ENCODE measurements around the gene PABPC1L2A.
"Not testable (repeated sequence)": the region's sequence is repeated elsewhere in the genome, so short reads cannot be mapped to it uniquely, and the experiment has no call there.

The PABPC1L2A gene

DNA sequence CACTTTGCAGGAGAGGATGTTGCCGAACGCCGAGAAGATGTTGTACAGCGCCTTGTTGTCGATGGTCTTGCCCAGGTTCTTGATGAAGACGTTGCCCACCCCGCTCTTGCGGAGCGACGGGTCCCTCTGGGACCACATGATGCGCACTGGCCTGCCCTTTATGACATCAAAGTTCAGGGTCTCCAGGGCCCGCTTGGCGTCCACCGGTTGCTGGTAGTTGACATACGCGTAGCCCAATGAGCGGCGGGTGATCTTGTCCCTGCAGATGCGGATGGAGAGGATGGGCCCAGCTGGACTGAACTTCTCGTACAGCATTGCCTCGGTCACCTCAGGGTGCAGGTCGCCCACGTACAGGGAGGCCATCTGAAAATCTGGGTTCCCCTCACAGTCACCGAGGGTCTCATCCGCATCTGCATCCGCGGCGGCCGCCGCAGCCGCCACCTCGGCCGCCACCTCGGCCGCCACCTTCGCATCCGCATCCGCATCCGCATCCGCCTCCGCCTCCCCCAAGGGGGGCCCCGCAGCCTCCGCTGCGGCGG is at the start of gene PABPC1L2A:
Gene PABPC1L2A, minus strand, starts transcription at position 489 of the 539 bp plus-strand sequence. Its CDS starts 126 bp downstream, at position 363.
- not testable (repeated sequence) for DNase-seq (ENCODE audit: low read depth in 2 of 2)

DNA sequence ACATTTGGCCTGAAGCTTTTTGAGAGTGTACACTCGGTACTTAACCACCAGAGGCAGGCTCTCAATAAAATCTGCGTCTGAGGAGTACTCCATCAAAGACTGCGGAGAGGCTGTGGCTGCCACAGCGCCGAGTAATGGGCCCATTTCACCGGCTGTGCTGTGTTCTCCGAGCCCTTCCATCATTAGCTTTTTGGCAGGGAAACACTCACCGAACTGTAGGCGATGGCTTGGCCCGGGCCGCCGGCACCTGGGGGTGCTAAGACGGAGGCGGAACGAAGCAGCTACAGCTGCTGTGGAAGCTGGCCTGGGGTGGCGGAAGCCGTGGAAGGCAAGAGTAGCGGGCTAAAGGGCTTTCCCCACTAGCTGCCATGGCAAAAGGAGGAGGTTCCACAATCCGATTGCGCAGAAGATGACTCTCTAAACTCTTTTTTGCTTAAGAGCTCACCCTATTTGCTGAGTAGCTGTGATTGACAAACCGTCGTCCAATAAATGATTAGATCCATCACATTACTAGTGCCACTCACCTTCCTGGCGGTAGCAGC is 48.5 kb upstream of the PABPC1L2A start:
- DNase-seq (ENCODE audit: low read depth in 2 of 2) = no peak

DNA sequence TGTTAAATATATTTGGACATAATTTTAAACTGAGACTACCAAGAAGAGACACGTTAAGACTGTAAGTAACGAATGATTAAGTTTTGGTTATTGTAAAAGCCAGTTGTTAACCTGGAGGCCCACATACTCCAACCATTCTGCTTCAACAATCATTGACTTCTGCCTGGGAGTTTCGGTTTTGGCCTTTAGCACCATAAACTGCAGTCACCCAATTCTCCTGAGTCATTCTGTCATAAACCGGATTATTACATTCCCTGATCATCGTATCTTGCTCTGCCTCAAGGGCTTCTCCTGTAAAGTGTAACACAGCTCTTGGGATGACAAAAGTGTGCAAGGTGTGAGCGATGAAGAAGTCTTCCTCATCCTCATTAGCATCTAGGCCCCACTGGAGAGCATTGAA is 46.9 kb upstream of the PABPC1L2A start:
- no peak for DNase-seq (ENCODE audit: low read depth in 2 of 2)

DNA sequence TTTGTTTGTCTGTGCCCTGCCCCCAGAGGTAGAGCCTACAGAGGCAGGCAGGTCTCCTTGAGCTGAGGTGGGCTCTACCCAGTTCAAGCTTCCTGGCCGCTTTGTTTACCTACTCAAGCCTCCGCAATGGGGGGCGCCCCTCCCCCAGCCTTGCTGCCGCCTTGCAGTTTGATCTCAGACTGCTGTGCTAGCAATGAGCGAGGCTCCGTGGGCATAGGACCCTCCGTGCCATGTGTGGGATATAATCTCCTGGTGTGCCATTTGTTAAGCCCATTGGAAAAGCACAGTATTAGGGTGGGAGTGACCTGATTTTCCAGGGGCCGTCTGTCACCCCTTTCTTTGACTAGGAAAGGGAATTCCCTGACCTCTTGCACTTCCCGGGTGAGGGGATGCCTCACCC is 20.2 kb upstream of the PABPC1L2A start:
- not testable (repeated sequence) for DNase-seq (ENCODE audit: low read depth in 2 of 2)

DNA sequence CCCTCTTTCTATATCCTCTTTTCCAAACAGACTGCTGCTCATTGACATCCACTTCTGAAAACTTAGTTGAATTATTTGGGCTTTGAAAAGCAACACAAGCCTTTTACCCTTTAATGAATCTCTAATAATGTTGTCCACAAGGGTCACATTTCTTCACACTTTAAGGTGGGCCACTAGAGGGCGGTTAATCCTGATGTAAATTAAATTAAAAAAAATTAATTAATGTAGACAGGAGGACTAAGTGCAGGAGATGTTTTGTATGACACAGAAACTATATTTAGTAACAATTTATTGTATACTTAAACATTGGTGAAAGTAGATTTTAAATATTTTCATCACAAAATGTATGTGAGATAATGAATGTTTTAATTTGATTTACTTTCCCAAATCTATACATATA is 7.5 kb upstream of the PABPC1L2A start:
- not testable (repeated sequence) for DNase-seq (ENCODE audit: low read depth in 2 of 2)

DNA sequence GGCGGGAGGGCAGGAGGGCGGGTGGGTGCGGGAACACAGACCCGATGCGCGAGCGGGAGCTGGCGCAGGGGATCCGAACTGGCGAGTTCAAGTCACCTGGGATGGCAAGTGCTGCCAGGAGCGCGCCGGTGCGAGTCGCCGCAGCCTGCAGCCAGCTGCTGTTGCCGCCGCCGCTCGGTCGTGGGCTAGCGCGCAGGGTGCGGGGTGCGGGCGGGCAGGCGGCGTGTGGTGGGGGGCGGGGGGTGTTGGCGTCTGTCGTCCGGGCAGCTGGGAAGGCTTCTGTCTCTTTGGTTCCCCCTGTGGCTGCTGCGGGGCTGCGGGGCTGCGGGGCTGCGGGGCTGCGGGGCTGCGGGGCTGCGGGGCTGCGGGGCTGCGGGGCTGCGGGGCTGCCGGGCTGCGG is 572 bp upstream of the PABPC1L2A start:
- DNase-seq (ENCODE audit: low read depth in 2 of 2) = not testable (repeated sequence)

DNA sequence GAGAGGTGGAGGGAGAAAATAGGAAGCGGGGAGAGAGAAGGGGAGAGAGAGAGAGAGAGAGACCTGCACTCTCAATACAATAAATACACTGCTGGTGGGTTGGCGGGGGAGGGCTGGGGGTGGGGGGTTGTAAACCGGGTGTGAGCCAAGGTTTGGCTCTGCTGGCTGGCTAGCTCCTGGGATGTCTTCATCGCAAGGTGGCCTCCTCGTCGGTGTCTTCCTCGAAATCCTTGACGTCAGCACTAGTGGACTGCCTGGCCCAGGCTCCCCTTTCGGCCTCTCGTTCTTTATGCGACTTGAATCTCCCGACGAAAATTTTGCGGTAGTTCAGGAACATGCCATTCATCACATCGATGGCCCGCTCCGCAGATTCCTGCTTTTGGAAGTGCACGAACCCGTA is 715 bp downstream of the PABPC1L2A start:
- DNase-seq (ENCODE audit: low read depth in 2 of 2) = not testable (repeated sequence)

DNA sequence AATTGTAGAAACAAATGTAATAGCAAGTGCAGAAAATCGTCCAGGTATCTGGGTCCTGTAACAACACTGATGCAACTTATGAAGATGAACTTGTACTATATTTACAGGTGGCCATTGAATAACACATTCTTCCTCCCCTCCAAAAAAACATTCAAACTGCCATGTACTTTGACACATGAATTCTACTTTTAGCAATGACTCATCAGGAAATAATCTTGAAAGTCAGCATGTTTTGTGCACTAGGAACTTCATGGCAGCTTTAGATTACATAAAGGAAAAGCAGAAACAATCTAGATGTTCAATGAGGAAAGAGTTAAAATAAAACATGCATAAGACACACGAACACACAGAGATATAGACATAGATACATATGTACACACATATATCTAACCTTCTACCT is 2.5 kb downstream of the PABPC1L2A start:
- no peak for DNase-seq (ENCODE audit: low read depth in 2 of 2)

DNA sequence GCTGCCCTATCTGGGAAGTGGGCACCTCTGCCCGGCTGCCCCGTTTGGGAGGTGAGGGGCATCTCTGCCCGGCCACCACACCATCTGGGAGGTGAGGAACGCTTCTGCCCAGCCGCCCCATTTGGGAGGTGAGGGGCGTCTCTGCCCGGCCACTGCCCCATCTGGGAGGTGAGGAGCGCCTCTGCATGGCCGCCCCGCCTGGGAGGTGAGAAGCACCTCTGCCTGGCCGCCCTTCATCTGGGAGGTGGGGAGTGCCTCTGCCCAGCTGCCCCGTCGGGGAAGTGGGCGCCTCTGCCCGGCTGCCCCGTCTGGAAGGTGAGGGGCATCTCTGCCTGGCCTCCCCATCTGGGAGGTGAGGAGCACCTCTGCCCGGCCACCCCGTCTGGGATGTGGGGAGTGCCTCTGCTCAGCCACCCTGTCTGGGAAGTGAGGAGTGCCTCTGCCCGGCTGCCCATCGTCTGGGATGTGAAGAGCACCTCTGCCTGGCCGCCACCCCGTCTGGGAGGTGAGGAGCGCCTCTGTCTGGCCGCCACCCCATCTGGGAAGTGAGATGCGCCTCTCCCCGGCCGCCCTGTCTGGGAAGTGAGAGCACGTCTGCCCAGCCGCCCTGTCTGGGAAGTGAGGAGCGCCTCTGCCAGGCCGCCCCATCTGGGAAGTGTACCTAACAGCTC is 9.8 kb downstream of the PABPC1L2A start:
- no peak for DNase-seq (ENCODE audit: low read depth in 2 of 2)

DNA sequence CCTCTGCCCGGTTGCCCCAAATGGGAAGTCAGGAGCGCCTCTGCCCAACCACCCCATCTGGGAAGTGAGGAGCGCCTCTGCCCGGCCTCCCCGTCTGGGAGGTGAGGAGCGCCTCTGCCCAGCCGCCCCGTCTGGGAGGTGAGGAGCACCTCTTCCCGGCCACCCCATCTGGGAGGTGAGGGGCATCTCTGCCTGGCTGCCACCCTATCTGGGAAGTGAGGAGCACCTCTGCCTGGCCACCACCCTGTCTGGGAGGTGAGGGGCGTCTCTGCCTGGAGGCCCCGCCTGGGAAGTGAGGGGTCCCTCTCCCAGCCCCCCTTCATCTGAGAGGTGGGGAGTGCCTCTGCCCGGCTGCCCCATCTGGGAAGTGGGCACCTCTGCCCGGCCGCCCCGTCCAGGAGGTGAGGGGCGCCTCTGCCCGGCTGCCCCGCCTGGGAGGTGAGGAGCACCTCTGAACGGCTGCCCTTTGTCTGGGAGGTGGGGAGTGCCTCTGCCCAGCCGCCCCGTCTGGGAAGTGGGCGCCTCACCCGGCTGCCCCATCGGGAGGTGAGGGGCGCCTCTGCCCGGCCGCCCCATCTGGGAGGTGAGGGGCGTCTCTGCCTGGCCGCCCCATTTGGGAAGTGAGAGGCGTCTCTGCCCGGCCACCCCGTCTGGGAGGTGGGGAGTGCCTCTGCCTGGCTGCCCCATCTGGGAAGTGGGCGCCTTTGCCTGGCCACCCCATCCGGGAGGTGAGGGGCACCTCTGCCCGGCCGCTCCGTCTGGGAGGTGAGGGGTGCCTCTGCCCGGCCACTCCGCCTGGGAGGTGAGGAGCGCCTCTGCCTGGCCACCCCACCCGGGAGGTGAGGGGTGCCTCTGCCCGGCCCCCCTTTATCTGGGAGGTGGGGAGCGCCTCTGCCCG is 10.6 kb downstream of the PABPC1L2A start:
- no peak for DNase-seq (ENCODE audit: low read depth in 2 of 2)

DNA sequence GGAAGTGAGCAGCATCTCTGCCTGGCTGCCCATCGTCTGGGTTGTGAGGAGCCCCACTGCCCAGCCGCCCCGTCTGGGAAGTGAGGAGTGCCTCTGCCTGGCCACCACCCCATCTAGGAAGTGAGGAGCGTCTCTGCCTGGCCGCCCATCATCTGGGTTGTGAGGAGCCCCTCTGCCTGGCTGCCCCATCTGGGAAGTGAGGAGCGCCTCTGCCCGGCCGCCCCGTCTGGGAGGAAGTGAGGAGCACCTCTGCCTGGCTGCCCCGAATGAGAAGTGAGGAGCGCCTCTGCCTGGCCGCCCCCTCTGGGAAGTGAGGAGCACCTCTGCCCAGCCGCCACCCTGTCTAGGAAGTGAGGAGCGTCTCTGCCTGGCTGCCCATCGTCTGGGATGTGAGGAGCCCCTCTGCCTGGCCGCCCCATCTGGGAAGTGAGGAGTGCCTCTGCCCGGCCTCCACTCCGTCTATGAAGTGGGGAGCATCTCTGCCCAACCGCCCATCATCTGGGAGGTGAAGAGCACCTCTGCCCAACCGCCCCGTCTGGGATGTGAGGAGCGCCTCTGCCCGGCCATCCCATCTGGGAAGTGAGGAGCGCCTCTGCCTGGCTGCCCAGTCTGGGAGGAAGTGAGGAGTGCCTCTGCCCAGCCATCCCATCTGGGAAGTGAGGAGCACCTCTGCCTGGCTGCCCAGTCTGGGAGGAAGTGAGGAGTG is 11.4 kb downstream of the PABPC1L2A start:
- DNase-seq (ENCODE audit: low read depth in 2 of 2) = not testable (repeated sequence)

DNA sequence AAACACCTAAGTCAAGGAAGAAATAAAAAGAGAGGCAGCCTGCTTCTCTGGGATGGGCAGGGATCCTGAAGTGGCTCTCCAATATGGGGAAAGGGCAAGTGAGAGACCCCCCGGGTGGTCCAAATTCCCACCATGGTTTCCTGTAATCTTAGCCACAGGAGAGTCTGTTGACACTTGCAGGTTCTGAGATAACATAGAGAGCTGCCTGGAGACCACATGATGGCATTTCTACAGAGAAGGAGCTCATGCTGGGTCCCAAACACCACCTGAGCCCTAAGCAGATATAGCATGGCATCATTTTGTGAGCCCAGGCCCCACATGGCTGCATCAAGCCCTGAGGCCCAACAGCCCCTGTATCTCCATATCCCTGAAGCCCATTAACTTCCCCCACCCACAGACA is 50.4 kb downstream of the PABPC1L2A start:
- no peak for DNase-seq (ENCODE audit: low read depth in 2 of 2)

Measured in stimulated activated CD8-positive, alpha-beta memory T cell treated with anti-CD3 and anti-CD28 coated beads, Interleukin-7, amount 100 ng/mL, for 4 hours (primary cell).